Measurements from ENCODE around the gene DTHD1.

DTHD1 gene

DNA sequence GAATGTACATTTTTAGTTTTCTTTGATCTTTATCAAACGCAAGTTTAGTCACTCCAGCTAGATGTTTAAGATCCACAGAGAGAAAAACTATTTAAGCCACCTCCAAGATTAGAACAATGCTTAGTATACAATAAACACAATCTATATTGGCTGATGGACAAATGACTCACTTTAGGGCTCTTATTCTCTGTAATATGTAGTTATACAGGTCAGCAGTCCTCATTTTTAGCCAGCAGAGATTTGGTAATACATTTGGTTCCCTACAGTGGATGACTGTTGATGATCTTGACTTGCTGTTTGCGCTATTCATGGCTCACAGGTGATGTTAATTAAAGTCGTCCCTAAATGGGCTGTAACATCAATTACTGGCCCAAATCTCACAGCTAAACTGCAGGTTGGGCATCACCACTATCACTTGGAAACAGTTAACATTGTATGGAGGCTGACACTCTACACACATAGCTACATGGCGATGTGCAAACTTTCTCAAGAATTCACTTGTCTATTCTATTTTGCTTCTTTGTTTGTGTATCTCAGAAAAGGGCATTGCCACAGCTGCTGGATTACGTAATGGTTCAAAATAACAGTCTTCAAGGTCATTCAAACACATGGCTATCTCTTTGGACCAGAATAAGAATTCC lies 11.8 kb upstream of the DTHD1 start:
- no peak for DNase-seq (ENCODE audit: low read depth)

- no peak for DNase-seq (ENCODE audit: low read depth)
Measured at GRCh38 chr4:36273276-36273675, 8.1 kb upstream of the DTHD1 start.

DNA sequence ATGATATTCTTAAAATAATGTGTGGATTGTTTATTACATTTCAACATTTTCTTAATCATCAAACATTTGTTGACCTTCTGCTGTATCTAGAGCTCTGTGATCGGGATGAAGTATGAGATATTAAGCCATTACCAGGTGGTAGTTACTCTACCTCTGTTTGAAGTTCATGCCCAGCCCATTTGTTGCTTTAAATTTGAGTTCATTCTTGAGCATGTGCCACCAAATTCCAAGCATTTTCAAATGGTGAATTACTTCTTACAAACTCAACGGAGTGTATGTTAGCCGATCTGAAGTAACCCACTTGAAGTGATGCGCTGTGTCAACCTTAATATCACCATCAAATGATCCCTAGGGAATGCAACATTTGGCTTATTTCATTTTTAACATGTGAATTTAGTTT lies 7.3 kb upstream of the DTHD1 start:
- DNase-seq (ENCODE audit: low read depth): no peak

DNA sequence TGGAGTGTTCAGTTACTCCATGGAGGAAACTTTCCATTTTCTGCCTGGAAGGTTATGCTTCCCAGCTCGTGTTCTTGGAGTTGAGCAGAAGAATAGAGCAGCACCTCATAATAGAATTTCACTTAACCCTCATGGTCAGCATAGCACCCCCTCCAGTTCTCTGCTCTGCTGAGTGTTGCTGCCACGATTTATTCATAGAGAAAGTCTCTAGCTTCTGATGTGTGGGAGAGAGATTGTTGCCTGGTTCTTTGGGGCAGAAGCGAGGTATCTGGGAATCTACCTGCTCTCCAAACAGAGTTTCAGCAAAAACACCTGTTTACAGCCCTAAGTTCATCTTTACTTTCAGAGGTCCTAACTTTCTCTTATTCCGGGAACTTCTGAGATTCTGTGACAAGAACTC lies 3.9 kb upstream of the DTHD1 start:
- no peak for DNase-seq (ENCODE audit: low read depth)

DNA sequence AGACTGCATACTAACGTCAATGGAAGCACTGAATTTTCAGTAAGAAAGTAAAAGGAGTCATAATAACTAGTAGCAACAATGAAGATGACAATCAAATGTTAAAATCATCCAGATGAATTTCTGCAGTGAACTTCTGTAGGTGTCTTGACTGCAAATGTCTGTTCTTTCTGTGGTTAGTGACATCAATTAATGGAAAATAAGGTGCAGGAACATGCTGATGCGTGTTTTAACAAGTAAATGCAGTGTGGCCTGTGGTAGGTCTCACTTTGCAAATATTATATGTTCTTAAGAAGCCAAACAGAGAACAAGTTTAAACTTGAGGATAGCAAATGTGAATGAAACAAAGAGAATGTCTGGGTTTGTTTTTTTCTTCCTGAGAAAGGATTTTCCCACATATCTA lies 2.6 kb upstream of the DTHD1 start:
- DNase-seq (ENCODE audit: low read depth): no peak

DNA sequence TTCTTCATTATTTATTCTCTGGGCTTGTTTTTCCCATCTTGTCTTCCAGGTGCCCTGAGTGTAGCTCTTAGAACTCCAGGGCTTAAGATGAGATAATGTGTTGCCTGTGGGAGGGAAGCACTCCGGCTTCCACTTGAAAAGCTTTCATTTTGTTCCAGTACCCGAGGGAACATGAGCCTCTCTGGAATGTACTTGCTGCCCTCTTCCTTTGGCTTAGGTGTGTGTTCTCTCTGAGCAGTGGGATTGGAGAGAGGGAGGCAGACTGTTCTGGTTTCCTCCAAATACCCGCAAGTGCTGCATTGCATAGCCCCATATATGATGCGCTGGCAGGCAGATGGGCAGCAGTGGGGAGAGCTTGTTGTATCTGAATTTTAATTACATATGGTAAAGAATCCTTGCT lies 861 bp upstream of the DTHD1 start:
- no peak for DNase-seq (ENCODE audit: low read depth)

DNA sequence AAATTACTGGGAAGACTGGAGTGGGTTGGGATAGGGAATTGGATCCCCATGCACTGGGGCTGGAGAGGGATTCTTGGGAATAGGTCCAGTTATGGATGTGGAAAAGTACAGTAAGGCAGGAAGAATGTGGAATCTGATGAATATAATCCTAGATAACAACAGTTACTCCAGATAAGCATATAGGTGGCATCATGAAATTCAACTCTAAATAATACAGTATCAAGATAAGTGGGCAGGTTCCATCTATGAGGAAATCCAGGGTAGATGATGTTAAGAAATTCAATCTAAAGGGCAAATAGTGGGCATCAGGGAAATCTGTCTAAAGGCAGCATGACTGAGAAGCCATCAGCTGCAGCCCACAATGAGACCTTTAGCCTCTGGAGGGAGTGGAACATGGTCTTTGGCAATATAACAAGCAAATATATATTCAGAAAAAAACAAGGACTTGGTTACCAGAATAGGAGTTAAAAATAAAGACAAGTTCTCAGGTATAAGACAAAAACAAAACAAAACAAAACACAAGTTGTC lies 1.2 kb downstream of the DTHD1 start:
- no peak for DNase-seq (ENCODE audit: low read depth)

- no peak for DNase-seq (ENCODE audit: low read depth)
Measured at GRCh38 chr4:36283912-36284465, 2.6 kb downstream of the DTHD1 start.

- DNase-seq (ENCODE audit: low read depth): no peak
Measured at GRCh38 chr4:36285784-36286480, 4.5 kb downstream of the DTHD1 start.

DNA sequence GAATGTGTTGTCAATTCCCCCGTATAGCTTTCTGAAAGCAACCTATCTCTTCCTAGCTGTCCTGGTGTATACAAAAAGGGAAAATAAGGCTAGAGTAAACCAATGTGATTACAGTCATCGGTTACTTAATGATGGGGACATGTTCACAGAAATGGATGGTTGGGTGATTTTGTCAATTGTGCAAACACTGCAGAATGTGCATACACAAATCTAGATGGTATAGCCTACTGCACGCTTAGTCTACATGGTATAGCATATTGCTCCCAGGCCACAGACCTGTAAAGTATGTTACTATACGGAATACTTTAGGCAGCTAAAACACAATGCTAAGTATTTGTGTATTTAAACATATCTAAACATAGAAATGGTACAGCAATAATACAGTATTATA lies 5.1 kb downstream of the DTHD1 start:
- DNase-seq (ENCODE audit: low read depth): no peak

- no peak for DNase-seq (ENCODE audit: low read depth)
Measured at GRCh38 chr4:36288731-36289426, 7.5 kb downstream of the DTHD1 start.

- DNase-seq (ENCODE audit: low read depth): no peak
Measured at GRCh38 chr4:36290641-36291040, 9.2 kb downstream of the DTHD1 start.

DNA sequence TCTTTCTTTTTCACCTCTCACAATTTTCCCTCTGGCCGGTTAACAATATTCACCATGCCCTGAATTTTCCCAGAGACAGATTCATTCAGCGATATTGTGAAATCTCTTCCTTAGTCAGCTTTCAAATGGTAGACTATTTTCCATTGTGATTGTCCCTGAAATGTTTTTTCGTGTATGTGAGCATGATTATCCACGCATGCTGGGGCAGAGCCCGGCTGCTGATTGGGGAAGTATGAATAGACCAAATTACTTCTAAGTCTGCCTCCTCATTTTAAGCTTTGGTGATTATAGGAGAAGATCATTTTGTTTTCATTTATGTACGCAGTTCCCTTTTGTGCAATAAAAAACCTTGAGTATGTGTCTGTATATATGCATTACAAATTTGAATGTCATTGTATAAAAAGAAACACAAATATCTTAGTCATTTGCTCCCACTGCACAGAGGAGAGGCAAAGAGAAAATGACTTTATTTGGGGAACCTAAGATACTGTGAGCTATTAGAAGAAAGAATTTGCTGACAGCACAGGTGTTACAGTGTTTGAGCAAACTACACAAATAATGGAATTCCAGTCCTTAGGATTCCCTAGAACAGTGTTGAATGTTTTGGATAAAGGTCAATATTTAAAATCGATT lies 11.3 kb downstream of the DTHD1 start:
- DNase-seq (ENCODE audit: low read depth): no peak

GRCh38 chr4:36301127-36301526 lies 19.7 kb downstream of the DTHD1 start:
- no peak for DNase-seq (ENCODE audit: low read depth)

DNA sequence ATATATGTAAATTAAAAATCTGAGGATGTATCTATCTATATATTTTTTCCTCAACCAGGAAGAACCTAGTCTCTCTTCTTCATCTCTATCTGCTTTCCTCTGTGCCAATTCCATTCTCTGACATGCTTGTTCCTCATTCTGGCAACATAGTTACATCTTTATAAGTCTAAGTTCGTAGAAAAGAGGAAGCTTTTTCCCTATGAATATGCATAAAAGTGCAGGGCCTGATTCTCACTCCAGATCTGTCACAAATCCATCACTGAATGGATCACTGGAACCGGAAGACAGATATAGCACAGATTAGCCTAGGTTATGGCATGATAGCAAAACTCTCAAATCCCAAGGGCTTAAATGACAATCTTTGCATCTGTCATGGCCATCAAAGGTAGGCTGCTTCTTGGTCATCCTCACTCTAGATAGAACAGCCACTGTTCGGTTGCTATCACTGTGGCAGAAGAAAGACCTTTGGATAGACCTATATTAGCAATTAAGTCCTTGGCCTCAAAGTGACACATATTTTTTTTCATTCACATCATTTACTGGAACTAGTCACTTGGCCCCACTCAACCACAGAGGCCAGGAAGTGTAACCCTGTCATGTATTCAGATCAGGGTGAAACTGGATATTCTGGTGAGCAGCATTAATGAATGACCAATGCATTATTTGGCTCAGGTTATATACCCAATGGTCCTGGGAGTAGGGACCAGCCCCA lies 22.2 kb downstream of the DTHD1 start:
- no peak for DNase-seq (ENCODE audit: low read depth)

DNA sequence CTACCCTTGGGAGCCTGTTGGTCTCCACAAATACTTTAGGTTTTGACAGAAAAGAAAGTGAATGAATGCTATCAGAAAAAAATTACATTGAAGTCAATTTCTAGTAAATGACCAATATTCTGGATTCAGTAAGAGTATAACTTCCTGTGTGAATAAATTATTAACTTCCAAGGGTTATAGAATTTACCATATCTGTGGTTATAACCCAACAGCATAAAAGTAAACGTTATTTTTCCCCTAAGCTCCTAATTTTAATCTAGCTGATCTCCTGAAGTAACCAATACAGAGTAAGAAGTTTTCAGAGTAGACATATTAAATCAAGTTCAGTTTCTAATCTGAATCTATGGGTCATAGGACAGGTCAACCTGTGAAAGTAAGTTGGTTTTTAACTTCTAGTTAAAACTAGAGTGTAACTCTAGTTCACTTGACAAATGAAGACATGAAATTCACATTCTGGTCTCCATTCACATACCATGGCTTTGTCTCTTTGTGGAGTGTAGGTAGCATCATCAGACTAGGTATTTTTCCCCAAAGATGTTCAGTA lies 22.8 kb downstream of the DTHD1 start:
- DNase-seq (ENCODE audit: low read depth): no peak

DNA sequence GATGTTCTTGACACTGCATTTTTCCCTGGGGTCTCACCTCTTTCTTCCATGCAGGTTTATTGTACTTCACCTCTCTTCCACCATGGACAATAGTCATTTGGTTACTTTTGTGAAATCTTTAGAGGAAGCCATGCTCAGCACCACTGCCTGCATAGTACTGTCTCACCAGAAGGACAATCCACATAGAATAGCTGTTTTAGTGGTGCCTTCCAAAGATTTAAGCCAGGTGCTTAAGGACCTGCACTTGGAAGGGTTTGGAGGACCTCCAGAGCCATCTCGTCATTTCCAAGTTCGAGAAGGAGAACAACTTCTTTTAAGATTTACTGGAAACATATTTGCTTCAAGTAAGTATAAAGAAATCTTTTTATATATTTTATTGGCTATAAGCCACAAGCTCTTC lies 26.7 kb downstream of the DTHD1 start:
- no peak for DNase-seq (ENCODE audit: low read depth)

DNA sequence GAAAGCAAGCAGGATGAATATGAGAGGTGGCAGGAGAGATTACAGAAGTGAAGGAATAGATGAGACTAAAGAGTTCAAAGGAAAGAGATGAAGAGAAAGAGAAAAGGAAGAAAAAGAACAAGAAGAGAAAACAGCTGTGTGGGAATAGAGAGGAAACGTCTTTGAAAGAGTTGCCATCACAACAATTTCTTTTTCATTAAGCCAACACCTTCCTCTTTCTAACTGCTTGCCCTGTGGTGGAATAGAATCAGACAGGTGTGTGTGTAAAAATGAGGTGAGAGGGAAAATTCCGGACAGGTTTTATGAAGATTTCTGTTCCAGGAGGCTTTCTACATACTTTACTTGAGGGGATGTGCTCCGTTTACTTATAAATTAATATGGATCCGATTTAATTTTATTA lies 28.8 kb downstream of the DTHD1 start:
- DNase-seq (ENCODE audit: low read depth): no peak

GRCh38 chr4:36310793-36311192 lies 29.4 kb downstream of the DTHD1 start:
- DNase-seq (ENCODE audit: low read depth): no peak

- DNase-seq (ENCODE audit: low read depth): no peak
Measured at GRCh38 chr4:36312511-36312910, 31.1 kb downstream of the DTHD1 start.

DNA sequence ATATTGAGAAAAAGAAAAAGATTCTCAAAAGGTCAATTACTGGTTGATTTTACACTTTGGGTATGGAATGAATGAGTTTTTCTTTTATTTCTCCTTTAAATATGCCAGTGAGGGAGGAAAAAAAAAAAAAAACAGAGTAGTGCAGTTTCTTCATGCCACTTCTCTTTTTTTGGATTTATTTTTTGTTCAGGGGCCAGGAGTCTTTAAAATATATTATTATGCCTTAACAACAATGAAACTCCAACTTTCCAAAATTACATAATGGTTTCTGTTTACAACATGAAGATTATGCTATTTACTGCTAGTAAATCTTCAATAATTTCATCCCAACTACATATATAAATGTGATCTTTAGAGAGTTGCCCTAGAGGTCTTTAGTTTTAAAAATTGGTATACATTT lies 31.9 kb downstream of the DTHD1 start:
- DNase-seq (ENCODE audit: low read depth): no peak

GRCh38 chr4:36313703-36314102 lies 32.3 kb downstream of the DTHD1 start:
- no peak for DNase-seq (ENCODE audit: low read depth)
